HG03139 (cell line): ENCODE results near the gene STRA8.
A peak's percentile ranks its signal among the peaks of the same experiment; 100 is the strongest.
"Not testable (repeated sequence)": the region's sequence is repeated elsewhere in the genome, so short reads cannot be mapped to it uniquely, and the experiment has no call there.

ENCODE experiments used
- ATAC-seq: cut with Tn5 transposase; IDR thresholded peaks from one replicate; pipeline ENCODE4 v1.9.1; 2021; ENCODE audit not compliant: unreplicated experiment

Gene STRA8

GRCh38 chr7:135204876-135205275 lies 28.8 kb upstream of the STRA8 start:
- no peak for ATAC-seq

GRCh38 chr7:135205850-135206249 lies 27.8 kb upstream of the STRA8 start:
- ATAC-seq: no peak

GRCh38 chr7:135206941-135207391 lies 26.7 kb upstream of the STRA8 start:
- no peak for ATAC-seq

- ATAC-seq: no peak
Observed at GRCh38 chr7:135207406-135208101, 26.1 kb upstream of the STRA8 start.

GRCh38 chr7:135208102-135208793 lies 25.4 kb upstream of the STRA8 start:
- no peak for ATAC-seq

GRCh38 chr7:135209225-135209834 lies 24.3 kb upstream of the STRA8 start:
- no peak for ATAC-seq

GRCh38 chr7:135210888-135211178 lies 22.8 kb upstream of the STRA8 start:
- no peak for ATAC-seq

GRCh38 chr7:135211179-135211945 lies 22.3 kb upstream of the STRA8 start, which contains the start of gene WDR91:
Gene WDR91 (minus strand): TSS chr7:135211526. CDS start chr7:135211502, 24 bp downstream.
- ATAC-seq: peak; percentile 76

- not testable (repeated sequence) for ATAC-seq
Observed at GRCh38 chr7:135211946-135212685, 21.5 kb upstream of the STRA8 start.

GRCh38 chr7:135213831-135214230 lies 19.8 kb upstream of the STRA8 start:
- no peak for ATAC-seq

- ATAC-seq: no peak
Observed at GRCh38 chr7:135215180-135215579, 18.5 kb upstream of the STRA8 start.

- ATAC-seq: no peak
Observed at GRCh38 chr7:135215698-135216097, 17.9 kb upstream of the STRA8 start.

GRCh38 chr7:135217645-135218509 lies 15.8 kb upstream of the STRA8 start:
- ATAC-seq: no peak

GRCh38 chr7:135224027-135224426 lies 9.6 kb upstream of the STRA8 start:
- ATAC-seq: no peak

GRCh38 chr7:135231686-135232085 lies 2.0 kb upstream of the STRA8 start:
- ATAC-seq: no peak

GRCh38 chr7:135232087-135232486 lies 1.6 kb upstream of the STRA8 start:
- no peak for ATAC-seq

- ATAC-seq: no peak
Observed at GRCh38 chr7:135232720-135233119, 918 bp upstream of the STRA8 start.

- not testable (repeated sequence) for ATAC-seq
Observed at GRCh38 chr7:135234095-135234494, 457 bp downstream of the STRA8 start.

- ATAC-seq: no peak
Observed at GRCh38 chr7:135234727-135235126, 1.1 kb downstream of the STRA8 start.

- ATAC-seq: no peak
Observed at GRCh38 chr7:135235841-135236240, 2.2 kb downstream of the STRA8 start.
